Thoracic aorta (tissue), 2 donors: ENCODE data around the gene AXIN2. TPM values are rescaled to one million over a fixed set of nuclear protein-coding genes. Genes with fewer than 3 reads are reported as not detected.

ENCODE experiments used
- ATAC-seq: fragments of 150-250 bp; one replicate; pipeline ENCODE4 v1.8.0; 2017; ENCODE audit warnings: low read depth; ENCODE audit not compliant: insufficient number of reproducible peaks, low FRiP score
- DNase-seq: peaks from one replicate; pipeline ENCODE4 v3.0.0-alpha.2; 2020; ENCODE audit warnings: low spot score
- H3K27ac ChIP-seq, 2 donors: fragments of 200-600 bp; sonication (generic); 1 replicate in 1 of 2; 2 replicates in 1 of 2; pipeline ENCODE4 v1.5.1; 2016; ENCODE audit warnings: mild to moderate bottlenecking in 2 of 2, moderate library complexity in 2 of 2
- H3K27me3 ChIP-seq: fragments of 200-600 bp; sonication (generic); replicated peaks from 2 replicates; pipeline ENCODE4 v1.6.0; 2016; ENCODE audit warnings: mild to moderate bottlenecking; ENCODE audit not compliant: insufficient read depth
- H3K36me3 ChIP-seq: fragments of 200-600 bp; sonication (generic); one replicate; pipeline ENCODE4 v1.5.1; 2016
- H3K4me1 ChIP-seq, 2 donors: fragments of 200-600 bp; sonication (generic); 1 replicate in 1 of 2; 2 replicates in 1 of 2; pipeline versions ENCODE4 v1.5.1 to v1.6.0; 2016; ENCODE audit warnings: low read depth in 2 of 2, mild to moderate bottlenecking in 1 of 2; ENCODE audit not compliant: control insufficient read depth in 1 of 2
- H3K4me3 ChIP-seq: fragments of 200-600 bp; sonication (generic); 2 replicates; pipeline ENCODE4 v1.5.1; 2016; ENCODE audit warnings: mild to moderate bottlenecking
- H3K9me3 ChIP-seq: fragments of 200-600 bp; sonication (generic); 2 replicates; pipeline ENCODE4 v1.5.1; 2016
- total RNA-seq, 2 donors: library from RNA; depleted of rRNA; stranded (reverse); fragments of >200 nt; gene quantifications; one replicate each; pipeline versions ENCODE4 v1.1.0 to v1.2.3, GENCODE V29; 2016
- TF ChIP-seq, protein P1 (sequence below): fragments of 200-600 bp; sonication (generic); IDR thresholded peaks from one replicate; pipeline ENCODE4 v1.5.1; 2019; ENCODE audit warnings: antibody characterized with exemption

AXIN2 gene
- total RNA-seq, 2 donors from 2014 or later, result 24.9 to 27.4 TPM

DNA sequence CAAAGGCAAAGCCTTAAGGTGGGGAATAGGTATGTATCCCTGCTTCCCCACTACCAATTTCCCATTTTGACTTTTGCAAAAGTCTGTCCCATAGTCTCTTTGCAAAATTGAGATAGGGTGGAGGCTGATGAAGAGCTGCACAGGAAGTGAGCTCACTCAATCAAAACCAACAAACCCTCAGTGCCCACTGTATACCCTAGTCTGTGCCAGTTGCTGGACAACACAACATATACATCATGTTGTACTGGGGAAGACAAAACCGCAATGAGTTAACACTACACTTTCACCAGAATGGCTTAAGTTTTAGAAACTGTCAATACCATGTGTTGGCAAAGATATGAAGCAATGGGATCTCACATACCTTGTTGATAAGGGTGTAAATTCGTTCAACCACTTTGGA is 40.4 kb upstream of the AXIN2 start:
- Histone ChIP-seq H3K4me1 (peaks cover 3 to 17% of the 10 kb centered on the region in 2 donors), H3K9me3 (no peaks in the 10 kb centered on the region), H3K27me3 (no peaks in the 10 kb centered on the region), H3K4me3 (no peak overlapping the region), H3K36me3 (no peaks in the 10 kb centered on the region), H3K27ac (no peak overlapping the region)
- no peak for DNase-seq
- TF ChIP-seq, protein P1, sequence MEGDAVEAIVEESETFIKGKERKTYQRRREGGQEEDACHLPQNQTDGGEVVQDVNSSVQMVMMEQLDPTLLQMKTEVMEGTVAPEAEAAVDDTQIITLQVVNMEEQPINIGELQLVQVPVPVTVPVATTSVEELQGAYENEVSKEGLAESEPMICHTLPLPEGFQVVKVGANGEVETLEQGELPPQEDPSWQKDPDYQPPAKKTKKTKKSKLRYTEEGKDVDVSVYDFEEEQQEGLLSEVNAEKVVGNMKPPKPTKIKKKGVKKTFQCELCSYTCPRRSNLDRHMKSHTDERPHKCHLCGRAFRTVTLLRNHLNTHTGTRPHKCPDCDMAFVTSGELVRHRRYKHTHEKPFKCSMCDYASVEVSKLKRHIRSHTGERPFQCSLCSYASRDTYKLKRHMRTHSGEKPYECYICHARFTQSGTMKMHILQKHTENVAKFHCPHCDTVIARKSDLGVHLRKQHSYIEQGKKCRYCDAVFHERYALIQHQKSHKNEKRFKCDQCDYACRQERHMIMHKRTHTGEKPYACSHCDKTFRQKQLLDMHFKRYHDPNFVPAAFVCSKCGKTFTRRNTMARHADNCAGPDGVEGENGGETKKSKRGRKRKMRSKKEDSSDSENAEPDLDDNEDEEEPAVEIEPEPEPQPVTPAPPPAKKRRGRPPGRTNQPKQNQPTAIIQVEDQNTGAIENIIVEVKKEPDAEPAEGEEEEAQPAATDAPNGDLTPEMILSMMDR, result no peak
- ATAC-seq, result no peak

DNA sequence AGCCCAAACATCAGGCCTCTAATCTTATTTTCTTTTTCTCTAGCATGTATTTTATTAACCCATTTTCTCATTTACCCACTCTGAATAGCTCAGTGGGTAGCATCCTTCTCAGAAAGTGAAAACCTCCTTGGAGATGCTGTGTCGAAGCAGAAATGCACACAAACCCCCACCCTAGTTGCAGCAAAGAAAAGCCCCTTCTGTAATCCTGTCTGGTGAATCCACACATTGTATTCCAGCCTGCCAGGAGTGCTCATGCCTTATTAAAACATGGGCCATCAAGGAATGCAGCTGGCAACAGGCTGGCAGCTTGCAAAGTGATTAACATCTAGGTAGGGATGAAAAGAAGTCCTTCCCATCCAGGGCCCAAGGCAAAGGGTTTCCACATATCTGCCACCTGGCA is 39.7 kb upstream of the AXIN2 start:
- no peaks in the 10 kb centered on the region for H3K36me3 ChIP-seq
- DNase-seq, result no peak
- ATAC-seq, result no peak
- H3K27ac ChIP-seq, result peak overlapping the region in 1 of 2 donors; percentile 60
- H3K9me3 ChIP-seq, result no peaks in the 10 kb centered on the region
- peaks cover 3 to 17% of the 10 kb centered on the region in 2 donors for H3K4me1 ChIP-seq
- TF ChIP-seq, protein P1, result no peak
- no peak overlapping the region for H3K4me3 ChIP-seq
- no peaks in the 10 kb centered on the region for H3K27me3 ChIP-seq

DNA sequence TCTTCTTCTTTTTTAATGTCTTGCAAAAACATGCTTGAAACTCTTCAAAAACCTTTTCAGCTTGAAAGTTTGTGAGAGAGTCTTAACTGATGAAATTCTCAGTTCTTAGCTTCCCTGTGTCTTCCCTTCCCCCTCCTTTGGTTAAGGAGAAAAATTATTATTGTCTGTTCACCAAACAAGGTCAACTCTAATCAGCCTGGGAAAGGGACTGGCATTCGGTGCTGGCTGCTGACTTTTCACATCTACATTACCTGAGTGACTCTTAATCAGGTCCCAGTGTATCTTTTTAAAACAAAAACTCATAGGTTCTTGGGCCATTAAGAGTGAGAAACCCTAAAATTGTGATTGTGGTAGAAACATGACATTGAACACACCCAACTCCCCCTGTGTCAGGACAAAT is 39.1 kb upstream of the AXIN2 start:
- no peaks in the 10 kb centered on the region for H3K9me3 ChIP-seq
- DNase-seq (no peak), ATAC-seq (no peak)
- H3K36me3 ChIP-seq, result no peaks in the 10 kb centered on the region
- H3K27ac ChIP-seq, result peak overlapping the region in 1 of 2 donors; percentile 60
- peaks cover 3 to 17% of the 10 kb centered on the region in 2 donors for H3K4me1 ChIP-seq
- TF ChIP-seq, protein P1, result no peak
- H3K27me3 ChIP-seq, result no peaks in the 10 kb centered on the region
- no peak overlapping the region for H3K4me3 ChIP-seq

DNA sequence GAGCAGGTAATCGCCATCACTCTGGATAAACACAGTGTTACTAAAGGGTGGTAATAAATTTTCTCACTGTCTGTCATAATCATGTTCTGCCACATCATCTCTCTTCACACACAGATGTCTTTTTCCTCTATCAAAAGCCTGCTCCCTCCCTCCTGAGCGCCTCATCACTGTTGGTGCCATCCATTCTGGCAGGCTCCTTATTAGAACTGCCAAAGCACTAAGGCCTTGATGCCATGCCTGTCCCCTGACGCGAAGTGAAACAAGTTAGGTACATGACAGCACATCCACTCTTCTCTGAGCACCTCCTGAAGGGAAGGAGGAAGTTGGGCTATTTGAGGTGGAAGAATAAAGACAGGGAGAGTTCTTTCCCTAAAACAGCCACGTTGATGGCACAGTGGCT is 38.2 kb upstream of the AXIN2 start:
- no peak for ATAC-seq

DNA sequence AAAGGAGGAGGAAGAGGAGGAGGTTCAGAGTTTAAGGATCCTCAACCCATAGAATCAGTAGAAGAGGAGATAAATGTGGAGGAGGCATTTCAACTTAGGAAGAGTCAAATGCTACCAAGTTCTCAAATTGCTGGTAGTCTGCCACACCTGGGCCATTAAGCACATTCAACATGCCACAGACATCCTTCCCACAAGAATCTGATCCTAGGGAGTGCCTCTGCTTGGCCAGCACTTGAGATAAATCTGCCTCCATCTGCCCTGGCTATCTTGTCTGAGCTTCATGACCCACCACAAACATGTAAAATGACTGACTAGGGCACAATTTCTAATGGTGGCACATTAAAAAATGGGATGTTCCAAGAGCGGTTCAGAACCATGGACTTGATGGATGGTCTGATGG is 37.3 kb upstream of the AXIN2 start:
- no peak for DNase-seq
- H3K9me3 ChIP-seq, result no peaks in the 10 kb centered on the region
- no peaks in the 10 kb centered on the region for H3K27me3 ChIP-seq
- TF ChIP-seq, protein P1, result no peak
- H3K4me3 ChIP-seq, result no peak overlapping the region
- peaks cover 3 to 17% of the 10 kb centered on the region in 2 donors for H3K4me1 ChIP-seq
- H3K36me3 ChIP-seq, result no peaks in the 10 kb centered on the region
- no peak for ATAC-seq
- no peak overlapping the region for H3K27ac ChIP-seq

More for the DNA sequence above, 38.2 kb upstream of the AXIN2 start:
- no peaks in the 10 kb centered on the region for H3K36me3 ChIP-seq
- no peak overlapping the region for H3K27ac ChIP-seq
- TF ChIP-seq, protein P1, result no peak
- H3K4me3 ChIP-seq, result no peak overlapping the region
- DNase-seq, result no peak
- no peaks in the 10 kb centered on the region for H3K27me3 ChIP-seq
- peaks cover 3 to 17% of the 10 kb centered on the region in 2 donors for H3K4me1 ChIP-seq
- no peaks in the 10 kb centered on the region for H3K9me3 ChIP-seq
